ENCODE data around the gene BCL6B.
"Not testable (repeated sequence)": the region's sequence is repeated elsewhere in the genome, so short reads cannot be mapped to it uniquely, and the experiment has no call there.

BCL6B gene, protein sequence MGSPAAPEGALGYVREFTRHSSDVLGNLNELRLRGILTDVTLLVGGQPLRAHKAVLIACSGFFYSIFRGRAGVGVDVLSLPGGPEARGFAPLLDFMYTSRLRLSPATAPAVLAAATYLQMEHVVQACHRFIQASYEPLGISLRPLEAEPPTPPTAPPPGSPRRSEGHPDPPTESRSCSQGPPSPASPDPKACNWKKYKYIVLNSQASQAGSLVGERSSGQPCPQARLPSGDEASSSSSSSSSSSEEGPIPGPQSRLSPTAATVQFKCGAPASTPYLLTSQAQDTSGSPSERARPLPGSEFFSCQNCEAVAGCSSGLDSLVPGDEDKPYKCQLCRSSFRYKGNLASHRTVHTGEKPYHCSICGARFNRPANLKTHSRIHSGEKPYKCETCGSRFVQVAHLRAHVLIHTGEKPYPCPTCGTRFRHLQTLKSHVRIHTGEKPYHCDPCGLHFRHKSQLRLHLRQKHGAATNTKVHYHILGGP

DNA sequence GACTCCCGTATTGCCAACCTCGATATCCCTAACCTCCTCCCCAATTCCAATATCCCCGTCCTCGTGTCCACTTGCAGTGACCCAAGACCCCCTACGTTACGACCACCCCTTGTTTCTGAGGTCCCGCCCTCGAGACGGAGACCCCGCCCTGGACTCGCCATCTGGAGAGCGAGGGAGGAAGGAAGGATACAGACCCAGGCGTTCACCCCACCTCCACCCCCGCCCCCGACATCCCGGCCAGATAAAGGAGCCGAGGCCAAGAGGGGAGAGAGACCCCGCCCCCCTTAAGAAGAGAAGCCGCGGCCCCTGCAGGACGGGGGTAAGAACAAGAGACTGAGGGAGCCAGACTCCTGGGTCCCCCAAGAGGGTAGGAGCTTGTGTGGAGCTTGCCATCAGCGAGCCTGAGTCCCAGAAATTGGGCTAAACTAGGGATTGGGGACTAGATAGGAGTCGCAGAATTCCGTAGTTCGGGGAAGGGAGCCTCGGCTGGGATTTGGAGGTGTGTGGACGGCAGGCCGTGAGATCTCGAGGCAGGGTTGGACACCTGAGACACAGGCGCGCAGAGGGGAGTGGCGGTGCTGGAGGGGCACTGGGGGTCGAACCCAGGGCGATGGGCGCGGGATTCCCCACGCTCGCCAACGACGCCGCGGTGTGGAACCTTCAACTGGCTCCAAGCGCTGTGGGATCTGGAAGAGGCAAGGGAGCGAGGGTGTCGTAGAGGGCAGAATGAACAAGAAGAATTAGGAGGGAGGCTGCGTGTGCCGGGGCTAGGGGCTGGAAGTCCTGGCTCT lies at the start of gene BCL6B:
Gene BCL6B, plus strand, starts transcription at position 270 of the 791 bp plus-strand sequence. CDS start 622 bp downstream, outside the sequence.
- no peak for DNase-seq

DNA sequence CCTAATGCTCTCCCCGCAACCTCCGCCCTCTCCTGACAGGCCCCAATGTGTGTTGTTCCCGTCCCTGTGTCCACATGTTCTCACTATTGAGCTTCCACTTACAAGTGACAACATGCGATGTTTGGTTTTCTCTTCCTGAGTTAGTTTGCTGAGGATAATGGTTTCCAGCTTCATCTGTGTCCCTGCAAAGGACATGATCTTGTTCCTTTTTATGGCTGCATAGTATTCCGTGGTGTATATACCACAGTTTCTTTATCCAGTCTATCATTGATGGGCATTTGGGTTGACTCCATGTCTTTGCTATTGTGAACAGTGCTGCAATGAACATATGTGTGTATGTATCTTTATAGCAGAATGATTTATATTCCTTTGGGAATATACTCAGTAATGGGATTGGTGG lies 43.4 kb upstream of the BCL6B start:
- not testable (repeated sequence) for DNase-seq

DNA sequence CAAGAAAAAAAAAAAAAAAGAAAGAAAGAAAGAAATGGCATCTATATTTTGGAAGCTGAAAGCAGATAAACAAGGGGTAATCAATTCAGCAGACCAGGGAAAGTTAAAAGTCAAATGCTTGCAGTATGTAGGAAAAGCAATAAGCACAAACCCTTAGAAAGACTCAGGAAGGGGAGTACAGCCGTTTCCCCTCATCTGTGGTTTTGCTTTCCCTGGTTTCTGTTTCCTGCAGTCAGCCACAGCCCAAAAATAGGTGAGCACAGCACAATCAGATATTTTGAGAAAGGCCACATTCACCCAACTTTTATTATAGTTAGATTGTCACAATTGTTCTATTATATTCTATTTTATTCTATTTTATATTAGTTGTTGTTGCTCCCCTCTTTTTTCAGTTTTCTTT lies 41.4 kb upstream of the BCL6B start:
- no peak for DNase-seq

DNA sequence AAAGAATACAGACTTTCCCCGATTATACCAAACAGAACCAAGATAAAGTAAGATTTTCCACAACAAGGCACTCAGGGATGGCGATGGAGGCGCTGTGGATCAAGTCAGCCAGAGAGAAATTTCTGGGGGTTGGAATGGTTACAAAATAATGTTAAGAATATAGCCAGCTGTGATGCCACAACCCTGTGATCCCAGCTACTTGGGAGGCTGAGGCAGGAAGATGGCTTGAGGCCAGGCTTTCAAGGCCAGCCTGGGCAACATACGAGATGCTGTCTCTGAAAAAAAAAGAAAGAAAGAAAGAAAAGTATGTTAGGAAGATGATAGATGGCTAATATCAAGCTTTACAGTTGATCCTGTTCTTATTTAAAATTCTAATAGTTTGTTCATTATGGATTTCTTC lies 37.6 kb upstream of the BCL6B start:
- DNase-seq, result no peak

DNA sequence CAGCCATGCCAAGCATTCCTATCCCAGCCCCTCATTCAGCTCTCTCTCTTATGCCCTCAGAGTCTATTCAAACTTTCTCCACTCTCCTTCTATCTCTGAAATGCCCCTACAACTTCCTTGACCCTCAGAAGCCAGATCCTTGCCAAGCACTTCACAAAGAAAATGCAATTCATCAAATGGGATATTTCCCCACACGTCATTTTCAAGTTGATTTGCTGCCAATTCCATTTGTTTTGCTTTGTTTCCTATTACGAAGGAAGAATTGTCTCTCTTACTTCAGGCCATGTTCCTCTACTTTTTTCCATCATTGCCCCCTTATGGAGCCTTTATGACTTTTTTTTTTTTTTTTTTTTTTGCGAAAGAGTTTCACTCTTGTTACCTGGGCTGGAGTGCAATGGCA lies 36.2 kb upstream of the BCL6B start:
- DNase-seq, result no peak

DNA sequence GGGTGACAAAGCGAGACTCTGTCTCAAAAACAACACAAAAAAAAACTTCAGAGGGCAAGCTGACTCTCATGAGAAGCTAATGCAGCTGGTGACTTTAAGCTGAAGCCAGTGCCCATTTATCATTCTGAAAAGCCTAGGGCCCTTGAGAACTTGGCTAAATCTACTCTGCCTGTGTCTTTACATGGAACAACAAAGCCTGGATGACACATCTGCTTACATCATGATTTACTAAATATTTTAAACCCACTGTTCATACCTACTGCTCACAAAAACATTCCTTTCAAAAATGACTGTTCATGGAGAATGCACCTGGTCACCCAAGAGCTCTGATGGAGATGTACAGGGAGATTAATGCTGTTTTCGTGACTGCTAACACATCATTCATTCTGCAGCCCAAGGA lies 33.1 kb upstream of the BCL6B start:
- DNase-seq, result no peak

DNA sequence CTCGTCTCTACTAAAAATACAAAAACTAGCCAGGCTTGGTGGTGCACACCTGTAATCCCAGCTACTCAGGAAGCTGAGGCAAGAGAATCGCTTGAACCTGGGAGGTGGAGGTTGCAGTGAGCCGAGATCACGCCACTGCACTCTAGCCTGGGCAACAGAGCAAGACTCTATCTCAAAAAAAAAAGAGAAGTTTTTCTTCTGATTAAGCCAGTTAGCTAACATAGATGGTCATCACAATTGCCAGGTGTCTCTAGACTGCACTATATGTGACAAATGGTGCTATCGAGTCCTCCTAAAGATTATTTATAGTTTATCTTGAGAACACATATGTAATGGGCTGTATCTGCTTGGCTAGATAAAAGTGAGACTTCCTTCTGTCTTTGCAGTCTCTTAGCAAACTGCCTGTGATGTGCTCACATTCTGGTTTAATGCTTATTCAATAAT lies 29.2 kb upstream of the BCL6B start:
- not testable (repeated sequence) for DNase-seq

DNA sequence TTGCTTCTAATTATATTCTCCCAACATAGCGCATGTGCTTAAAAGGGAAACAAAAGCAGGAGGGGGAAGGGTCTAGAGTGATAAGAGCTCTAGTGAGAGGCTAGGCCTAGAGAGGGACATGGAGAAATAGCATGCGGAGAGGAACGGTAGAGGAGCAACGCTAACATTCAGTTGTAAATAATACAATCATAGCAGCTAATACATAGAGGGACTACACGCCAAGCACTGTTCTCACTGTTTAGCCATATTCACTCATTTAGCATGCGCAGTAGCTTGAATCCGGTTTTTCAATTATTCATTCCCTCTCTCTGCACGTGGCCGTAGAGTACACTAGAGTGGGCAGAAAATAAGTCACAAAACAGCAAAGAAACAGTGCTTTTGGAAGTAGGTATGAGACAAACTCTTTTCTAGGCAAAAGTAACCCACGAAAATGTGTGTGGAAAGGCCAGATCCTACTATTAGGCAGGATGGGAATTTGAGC lies 28.7 kb upstream of the BCL6B start:
- DNase-seq, result no peak

DNA sequence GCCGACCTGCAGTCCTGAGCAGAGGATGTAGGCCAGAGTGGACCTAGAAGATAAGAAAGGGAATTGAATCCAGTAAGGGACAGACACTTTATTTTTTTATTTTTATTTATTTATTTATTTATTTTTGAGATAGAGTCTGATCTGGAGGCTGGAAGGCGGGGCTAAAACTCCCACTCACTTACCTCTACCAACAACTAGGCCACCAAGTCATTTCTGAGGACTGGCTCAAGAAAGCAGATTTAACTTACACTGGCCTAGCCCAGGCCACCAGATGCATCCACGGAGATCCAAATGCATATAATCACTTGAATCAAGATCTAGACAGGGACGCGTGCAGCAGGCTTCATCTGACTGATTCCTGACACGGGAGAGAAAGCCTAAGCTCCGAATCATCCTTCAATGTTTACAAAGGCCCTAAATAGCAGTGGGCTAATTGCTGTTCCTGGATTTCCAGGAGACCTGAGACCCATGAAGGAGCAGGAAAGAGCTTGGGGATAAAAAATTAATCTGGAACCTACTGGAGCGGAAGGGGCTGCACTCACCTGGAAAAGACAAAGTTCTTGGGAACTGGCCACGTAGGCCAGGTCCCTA lies 28.1 kb upstream of the BCL6B start:
- DNase-seq, result no peak

DNA sequence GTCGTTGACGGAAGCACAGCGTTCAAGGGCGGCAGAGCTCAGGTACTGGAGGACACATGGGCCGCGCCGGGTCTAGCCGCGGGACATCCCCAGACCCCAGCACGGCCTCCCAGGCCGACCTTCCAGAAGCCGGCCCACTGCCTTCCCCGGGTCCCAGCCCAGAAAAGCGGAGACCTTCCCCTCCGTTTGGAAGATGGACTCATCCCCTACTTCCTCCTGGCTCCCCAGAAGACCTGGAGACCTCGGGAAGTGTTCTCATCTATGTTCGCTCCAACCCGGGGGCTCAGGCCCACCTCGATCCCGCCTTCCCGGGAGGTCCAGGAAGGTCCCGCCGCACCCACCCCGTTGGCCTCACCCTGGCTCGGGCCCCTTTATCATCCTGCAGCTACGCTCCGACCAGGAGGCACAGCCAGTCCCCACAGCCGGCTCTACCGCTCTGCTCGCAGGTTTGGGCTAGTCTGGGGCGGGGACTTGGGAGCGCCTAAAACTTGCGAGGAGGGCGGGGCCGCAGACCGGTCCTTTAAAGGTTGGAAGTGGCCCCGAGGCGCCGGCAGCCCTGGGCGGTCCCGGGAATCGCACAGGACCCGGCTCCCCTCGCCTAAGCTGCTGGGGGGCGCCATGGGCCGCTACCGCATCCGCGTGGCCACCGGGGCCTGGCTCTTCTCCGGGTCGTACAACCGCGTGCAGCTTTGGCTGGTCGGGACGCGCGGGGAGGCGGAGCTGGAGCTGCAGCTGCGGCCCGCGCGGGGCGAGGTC lies 27.2 kb upstream of the BCL6B start, which contains the start of gene ALOX12:
Gene ALOX12, plus strand, starts transcription at position 550 of the 756 bp plus-strand sequence. Its CDS starts 69 bp downstream, at position 619.
- no peak for DNase-seq

DNA sequence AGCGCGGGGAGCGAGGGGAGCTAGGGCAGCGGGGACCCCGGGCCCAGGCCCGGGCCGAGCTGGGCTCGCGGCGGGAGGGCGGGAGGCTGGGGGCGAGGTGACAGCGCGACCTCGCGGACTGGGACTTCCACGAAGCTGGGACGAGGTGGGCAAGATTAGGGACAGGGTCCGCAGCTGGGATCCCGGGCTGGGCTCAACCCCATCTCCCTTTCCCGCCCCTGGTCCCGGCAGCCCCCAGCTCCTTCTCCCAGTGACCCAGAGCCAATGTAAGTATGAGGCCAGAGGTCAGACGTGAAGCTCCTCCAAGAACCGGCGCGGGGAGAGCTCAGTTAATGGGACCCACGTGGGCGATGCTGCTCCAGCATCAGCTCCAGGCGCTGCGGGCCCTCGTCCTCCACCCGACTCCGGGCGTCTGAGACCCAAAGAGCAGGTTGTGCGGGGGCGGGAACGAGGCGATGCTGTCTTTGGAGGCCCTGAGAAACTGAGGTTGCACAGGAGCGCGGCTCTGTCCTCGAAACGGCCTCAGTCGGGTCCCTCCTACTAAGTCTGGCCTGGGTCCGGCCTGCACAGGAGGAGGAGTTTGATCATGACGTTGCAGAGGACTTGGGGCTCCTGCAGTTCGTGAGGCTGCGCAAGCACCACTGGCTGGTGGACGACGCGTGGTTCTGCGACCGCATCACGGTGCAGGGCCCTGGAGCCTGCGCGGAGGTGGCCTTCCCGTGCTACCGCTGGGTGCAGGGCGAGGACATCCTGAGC lies 26.4 kb upstream of the BCL6B start:
- DNase-seq, result no peak

DNA sequence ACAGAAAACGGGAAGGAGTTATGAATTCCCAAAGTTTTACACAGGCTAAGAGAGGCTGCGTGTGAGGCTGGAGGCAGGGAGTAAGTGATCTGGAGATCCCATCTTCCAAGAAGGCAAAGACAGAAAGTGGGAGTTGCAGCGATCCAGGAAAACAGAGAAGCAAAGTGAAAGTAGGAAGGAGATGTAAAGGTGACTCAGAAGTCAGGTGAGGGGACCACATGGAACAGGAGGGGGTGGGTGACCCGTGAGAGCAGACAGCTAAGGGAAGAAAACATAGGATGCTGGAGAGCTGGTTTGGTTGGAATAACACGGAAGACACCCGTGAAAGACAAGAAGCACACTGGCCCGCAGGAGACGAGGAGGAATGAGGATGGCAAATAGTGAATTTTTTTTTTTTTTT lies 25.7 kb upstream of the BCL6B start:
- DNase-seq, result no peak

DNA sequence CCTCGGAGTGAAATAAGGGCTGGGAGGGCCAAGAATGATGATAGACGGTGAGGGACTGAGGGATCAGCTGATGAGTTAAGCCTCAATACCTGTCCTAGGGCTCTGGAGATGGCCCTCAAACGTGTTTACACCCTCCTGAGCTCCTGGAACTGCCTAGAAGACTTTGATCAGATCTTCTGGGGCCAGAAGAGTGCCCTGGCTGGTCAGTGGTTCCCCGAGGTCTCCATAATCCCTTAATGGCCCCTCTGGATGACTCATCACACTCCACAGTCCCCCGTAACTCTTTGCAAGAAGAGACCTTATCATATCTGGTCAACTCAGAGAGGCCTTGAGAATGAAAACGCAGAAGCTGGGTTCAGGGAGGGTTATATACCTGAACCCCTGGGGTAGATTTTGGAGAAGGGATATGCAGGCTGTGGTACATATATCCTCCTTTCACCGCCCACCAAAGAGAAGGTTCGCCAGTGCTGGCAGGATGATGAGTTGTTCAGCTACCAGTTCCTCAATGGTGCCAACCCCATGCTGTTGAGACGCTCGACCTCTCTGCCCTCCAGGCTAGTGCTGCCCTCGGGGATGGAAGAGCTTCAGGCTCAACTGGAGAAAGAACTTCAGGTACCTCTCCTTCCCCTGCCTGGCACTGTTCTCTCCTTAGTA lies 23.9 kb upstream of the BCL6B start:
- no peak for DNase-seq

DNA sequence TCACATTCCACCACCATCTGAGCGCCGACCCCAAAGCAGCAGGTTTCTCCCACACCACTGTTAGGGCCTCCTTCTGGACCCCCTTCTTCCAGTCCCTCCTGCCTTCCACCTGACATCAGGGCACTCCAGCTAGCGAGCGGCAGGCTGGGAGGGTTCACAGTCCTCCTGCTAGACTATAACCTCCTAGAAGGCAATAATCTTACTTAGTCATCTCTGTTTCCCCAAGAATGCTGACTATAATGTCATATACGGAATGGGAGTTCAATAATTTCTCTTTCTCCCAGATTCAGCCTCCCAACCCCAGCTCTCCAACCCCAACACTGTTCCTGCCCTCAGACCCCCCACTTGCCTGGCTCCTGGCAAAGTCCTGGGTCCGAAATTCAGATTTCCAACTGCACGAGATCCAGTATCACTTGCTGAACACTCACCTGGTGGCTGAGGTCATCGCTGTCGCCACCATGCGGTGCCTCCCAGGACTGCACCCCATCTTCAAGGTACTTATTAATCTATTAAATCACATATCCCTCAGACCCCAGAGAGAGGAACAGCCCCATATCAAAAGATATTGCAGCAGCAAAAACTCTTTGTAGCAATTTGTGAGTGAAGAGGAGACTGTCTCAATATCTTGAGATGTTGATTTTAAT lies 21.4 kb upstream of the BCL6B start:
- DNase-seq, result peak; percentile 71

DNA sequence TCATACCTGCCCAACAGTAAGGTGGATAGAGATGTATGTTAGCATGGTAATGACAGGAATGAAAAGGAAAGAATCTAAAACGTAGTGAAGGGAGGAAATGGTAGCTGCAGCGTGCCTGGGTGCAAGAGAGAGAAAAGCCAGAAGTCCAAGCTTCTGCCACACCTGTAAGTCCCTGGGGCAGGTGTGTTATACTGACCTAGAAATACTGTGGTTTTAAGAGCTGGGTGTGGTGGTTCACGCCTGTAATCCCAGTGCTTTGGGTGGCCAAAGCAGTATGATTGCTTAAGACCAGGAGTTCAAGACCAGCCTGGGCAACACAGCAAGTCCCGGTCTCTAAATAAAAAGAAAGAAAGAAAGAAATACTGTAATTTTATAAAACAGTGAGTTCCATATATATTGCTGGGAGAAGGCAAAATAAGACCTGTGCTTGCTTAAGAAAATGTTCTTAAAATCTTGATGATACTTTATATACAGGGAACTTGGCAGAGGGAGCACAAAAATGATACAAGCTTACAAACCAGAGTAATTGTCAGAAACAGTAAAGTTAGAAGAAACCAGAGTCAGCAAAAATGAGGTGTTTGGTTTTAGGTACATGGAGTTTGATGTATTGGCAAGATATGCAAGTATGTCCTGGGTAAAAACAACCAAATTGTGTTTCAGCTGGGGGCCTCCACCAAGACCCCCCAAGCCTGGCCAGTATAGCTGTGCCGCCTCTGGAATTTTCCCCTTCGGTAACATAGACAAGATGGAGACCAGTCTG lies 20.4 kb upstream of the BCL6B start:
- DNase-seq, result no peak

DNA sequence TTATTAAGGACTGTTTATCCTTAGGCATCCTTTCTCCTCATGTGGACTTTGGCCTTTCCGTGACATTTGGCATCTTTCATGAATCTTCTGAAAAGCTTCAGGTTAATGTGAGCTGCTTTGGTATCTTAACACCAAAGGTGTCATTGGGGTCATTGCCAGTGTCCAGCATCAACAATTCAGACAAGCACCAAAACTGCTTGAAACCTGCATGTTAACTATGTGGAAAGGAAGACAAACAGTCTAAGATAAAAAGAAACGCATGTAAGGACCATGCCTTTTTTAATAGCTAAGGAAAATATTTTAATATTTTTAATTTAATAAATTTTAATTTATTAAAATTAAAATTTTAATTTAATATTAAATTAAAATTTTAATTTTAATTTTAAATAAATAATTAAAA lies 19.1 kb upstream of the BCL6B start:
- no peak for DNase-seq

DNA sequence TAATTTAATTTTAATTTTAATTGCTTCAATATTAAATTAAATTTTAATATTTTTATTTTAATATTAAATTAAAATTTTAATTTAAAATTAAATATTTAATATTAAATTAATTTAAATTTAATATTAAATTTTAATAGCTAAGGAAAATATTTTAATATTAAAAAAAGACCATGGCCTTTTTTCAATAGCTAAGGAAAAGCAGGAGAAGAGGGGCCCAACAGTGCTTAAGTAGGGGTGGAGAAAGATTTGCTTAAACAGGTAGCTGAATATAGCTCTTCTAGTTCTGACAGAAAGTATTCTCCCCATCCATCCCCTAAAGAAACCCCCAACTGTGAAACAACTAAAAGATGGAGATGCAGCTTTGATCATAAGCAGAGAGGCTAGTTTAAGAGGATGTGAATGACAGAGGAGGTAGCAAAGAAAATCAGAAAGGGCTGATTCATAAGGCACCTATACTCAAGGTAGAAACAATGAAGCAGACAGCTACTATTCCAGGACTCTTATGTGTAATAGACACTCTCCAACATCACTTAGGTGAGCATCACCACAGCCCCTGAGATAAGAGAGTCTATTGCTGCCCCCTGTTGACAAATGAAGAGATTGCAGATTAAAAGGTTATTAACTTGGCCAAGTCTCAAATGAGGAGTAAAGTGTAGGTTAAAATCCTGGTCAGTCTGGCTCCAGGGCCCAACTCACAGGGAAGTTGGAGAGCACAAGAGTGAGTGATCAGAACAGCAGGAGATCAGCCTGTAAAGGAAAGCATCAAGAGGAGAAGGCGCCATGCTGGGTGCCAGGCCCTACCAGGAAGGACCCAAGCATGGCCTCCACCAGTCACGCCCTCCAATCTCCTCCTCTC lies 18.2 kb upstream of the BCL6B start:
- DNase-seq, result peak; percentile 28

DNA sequence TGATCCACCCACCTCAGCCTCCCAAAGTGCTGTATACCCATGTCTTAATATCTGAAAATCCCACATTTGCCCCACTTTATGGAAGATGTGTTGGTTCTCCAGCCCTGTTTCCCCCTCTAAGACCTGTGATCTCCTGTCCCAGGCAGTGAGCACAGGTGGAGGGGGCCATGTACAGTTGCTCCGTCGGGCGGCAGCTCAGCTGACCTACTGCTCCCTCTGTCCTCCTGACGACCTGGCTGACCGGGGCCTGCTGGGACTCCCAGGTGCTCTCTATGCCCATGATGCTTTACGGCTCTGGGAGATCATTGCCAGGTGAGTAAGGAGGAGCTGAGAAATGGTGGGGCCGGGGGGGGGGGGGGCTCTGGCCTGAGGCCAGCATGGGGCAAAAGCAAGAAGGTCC lies 17.1 kb upstream of the BCL6B start:
- no peak for DNase-seq

DNA sequence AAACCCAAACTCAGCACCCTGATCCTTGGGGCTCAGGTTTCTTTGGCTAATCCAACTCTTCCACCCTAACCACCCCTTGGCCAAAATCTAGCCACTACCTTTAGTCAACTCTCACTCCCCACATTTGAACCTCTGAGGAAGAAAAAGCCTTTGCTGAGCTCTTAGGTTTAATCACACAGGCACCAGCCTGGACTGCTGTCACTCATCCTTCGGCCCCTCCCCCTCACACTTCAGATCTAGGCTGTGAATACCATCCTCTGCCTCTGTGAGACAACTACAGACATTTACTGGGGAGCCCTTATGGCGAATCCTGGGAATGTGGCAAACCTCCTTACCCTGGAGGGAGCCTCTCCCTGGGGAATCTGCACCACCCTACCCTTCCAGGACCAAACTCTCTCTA lies 15.7 kb upstream of the BCL6B start:
- DNase-seq, result no peak

All from activated CD4-positive, alpha-beta T cell treated with anti-CD3 and anti-CD28 coated beads for 48 hours (primary cell).